Peyer's patch (tissue), 4 donors: Measurements from ENCODE around the gene TRIM17. TPM values are rescaled to one million over a fixed set of nuclear protein-coding genes. Genes with fewer than 3 reads are reported as not detected.
A peak's percentile ranks its signal among the peaks of the same experiment; 100 is the strongest.

Experiments used
- DNase-seq, 3 donors: peaks; one replicate each; pipeline ENCODE4 v3.0.0-alpha.2; 2017 to 2019
- H3K27ac ChIP-seq, 4 donors: fragments of 200-600 bp; sonication (generic); one replicate each; pipeline ENCODE4 v1.5.1; 2016 to 2019
- H3K27me3 ChIP-seq, 2 donors: fragments of 200-600 bp; sonication (generic); one replicate each; pipeline ENCODE4 v1.5.1; 2019
- H3K36me3 ChIP-seq, 3 donors: fragments of 200-600 bp; sonication (generic); one replicate each; pipeline ENCODE4 v1.5.1; 2016 to 2019
- H3K4me1 ChIP-seq, 4 donors: fragments of 200-600 bp; sonication (generic); one replicate each; pipeline ENCODE4 v1.5.1; 2016 to 2019
- H3K4me3 ChIP-seq, 4 donors: fragments of 200-600 bp; sonication (generic); 1 replicate in 3 of 4; 2 replicates in 1 of 4; pipeline ENCODE4 v1.5.1; 2016 to 2019; ENCODE audit warnings: mild to moderate bottlenecking in 1 of 4
- H3K9me3 ChIP-seq, 4 donors: fragments of 200-600 bp; sonication (generic); one replicate each; pipeline ENCODE4 v1.5.1; 2016 to 2019; ENCODE audit warnings: mild to moderate bottlenecking in 1 of 4
- POLR2A ChIP-seq, 2 donors: fragments of 450-650 bp; IDR thresholded peaks; one replicate each; pipeline ENCODE4 v1.5.1; 2017; ENCODE audit warnings: antibody characterized with exemption in 2 of 2, mild to moderate bottlenecking in 2 of 2, moderate library complexity in 2 of 2
- total RNA-seq, 4 donors: library from RNA; depleted of rRNA; stranded (reverse); fragments of >200 nt; gene quantifications; one replicate each; pipeline ENCODE4 v1.1.0, GENCODE V29; 2016
- TF ChIP-seq, protein P1 (sequence below), 6 experiments: fragments of 450-650 bp in 4 of 6; fragments of 200-600 bp in 2 of 6; sonication (generic) in 1 of 6; IDR thresholded peaks; one replicate each; pipeline ENCODE4 v1.5.1; 2017 to 2019; ENCODE audit warnings: antibody characterized with exemption in 6 of 6, mild to moderate bottlenecking in 3 of 6, moderate library complexity in 1 of 6

TRIM17 gene
- 1 to 10 TPM in 2 of 4 donors, not detected in 2; 2.5 to 2.7 TPM for total RNA-seq

GRCh38 chr1:228416217-228416933 is at the start of gene TRIM17:
Gene TRIM17 (minus strand): TSS chr1:228416861. CDS start chr1:228415072, 1,789 bp downstream.
- no peak for DNase-seq
- H3K27me3 ChIP-seq = peaks cover 0 to 5% of the 10 kb centered on the region in 2 donors
- no peaks in the 10 kb centered on the region for H3K9me3 ChIP-seq
- H3K36me3 ChIP-seq = no peaks in the 10 kb centered on the region
- H3K4me3 ChIP-seq = peak within 1 kb of the TSS; percentile 23 to 54 (median 45)
- no peak within 1 kb of the TSS for H3K27ac ChIP-seq
- peaks cover 5 to 19% (median 11%) of the 10 kb centered on the region in 4 donors for H3K4me1 ChIP-seq
- TF ChIP-seq, protein P1, sequence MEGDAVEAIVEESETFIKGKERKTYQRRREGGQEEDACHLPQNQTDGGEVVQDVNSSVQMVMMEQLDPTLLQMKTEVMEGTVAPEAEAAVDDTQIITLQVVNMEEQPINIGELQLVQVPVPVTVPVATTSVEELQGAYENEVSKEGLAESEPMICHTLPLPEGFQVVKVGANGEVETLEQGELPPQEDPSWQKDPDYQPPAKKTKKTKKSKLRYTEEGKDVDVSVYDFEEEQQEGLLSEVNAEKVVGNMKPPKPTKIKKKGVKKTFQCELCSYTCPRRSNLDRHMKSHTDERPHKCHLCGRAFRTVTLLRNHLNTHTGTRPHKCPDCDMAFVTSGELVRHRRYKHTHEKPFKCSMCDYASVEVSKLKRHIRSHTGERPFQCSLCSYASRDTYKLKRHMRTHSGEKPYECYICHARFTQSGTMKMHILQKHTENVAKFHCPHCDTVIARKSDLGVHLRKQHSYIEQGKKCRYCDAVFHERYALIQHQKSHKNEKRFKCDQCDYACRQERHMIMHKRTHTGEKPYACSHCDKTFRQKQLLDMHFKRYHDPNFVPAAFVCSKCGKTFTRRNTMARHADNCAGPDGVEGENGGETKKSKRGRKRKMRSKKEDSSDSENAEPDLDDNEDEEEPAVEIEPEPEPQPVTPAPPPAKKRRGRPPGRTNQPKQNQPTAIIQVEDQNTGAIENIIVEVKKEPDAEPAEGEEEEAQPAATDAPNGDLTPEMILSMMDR (IDR thresholded peaks at IDR 0.05) = peak in 3 of 6 experiments; percentile 12 to 28 (median 28)
- no peak for TF ChIP-seq POLR2A (IDR thresholded peaks at IDR 0.05)

GRCh38 chr1:228465571-228466146 is 49.0 kb upstream of the TRIM17 start:
- DNase-seq = no peak
- peak overlapping the region in 1 of 4 donors; percentile 28 for H3K27ac ChIP-seq
- H3K27me3 ChIP-seq = peaks cover 0 to 23% of the 10 kb centered on the region in 2 donors
- peaks cover 0 to 17% (median 0%) of the 10 kb centered on the region in 4 donors for H3K4me1 ChIP-seq
- H3K36me3 ChIP-seq = no peaks in the 10 kb centered on the region
- TF ChIP-seq, protein P1 (IDR thresholded peaks at IDR 0.05) = no peak
- TF ChIP-seq POLR2A (IDR thresholded peaks at IDR 0.05) = no peak
- peak overlapping the region in 1 of 4 donors; percentile 42 for H3K4me3 ChIP-seq
- no peaks in the 10 kb centered on the region for H3K9me3 ChIP-seq

DNA sequence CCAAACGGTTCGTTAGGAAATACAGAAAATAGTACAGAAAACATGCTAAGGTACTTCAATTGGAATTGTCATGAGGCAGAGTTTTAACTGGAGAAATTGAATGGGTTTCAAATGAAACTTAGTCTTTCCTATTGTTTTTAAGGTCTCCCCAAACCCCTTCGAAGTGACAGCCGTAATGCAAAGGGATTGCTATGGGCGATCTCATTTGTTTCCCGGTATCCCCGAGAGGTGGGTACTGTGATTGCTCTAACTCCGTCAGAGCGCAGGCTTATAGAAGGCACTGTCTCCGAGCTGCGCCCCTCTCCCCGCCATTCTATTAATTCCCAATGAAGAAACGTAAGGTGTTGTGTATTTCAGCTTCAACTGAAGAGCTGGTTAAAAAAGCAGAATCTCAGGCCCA is 48.5 kb upstream of the TRIM17 start:
- no peak for DNase-seq
- TF ChIP-seq, protein P1 (IDR thresholded peaks at IDR 0.05) = no peak
- no peak for TF ChIP-seq POLR2A (IDR thresholded peaks at IDR 0.05)
- Histone ChIP-seq H3K27ac (peak overlapping the region in 2 of 4 donors; percentile 28 to 73), H3K36me3 (no peaks in the 10 kb centered on the region), H3K4me1 (peaks cover 0 to 17% (median 0%) of the 10 kb centered on the region in 4 donors), H3K4me3 (peak overlapping the region in 2 of 4 donors; percentile 35 to 42), H3K27me3 (peaks cover 0 to 22% of the 10 kb centered on the region in 2 donors), H3K9me3 (no peaks in the 10 kb centered on the region)

GRCh38 chr1:228464487-228464983 is 47.9 kb upstream of the TRIM17 start:
- TF ChIP-seq POLR2A (IDR thresholded peaks at IDR 0.05) = peak in 1 of 2 donors; percentile 34
- TF ChIP-seq, protein P1 (IDR thresholded peaks at IDR 0.05) = peak in 1 of 6 experiments; percentile 2
- Histone ChIP-seq H3K27me3 (peaks cover 0 to 16% of the 10 kb centered on the region in 2 donors), H3K36me3 (no peaks in the 10 kb centered on the region), H3K27ac (peak overlapping the region in 2 of 4 donors; percentile 54 to 73), H3K4me3 (peak overlapping the region; percentile 5 to 42 (median 27)), H3K4me1 (peaks cover 0 to 20% (median 0%) of the 10 kb centered on the region in 4 donors), H3K9me3 (no peaks in the 10 kb centered on the region)
- peak in 2 of 3 donors; percentile 85 to 92 for DNase-seq

- peak in 2 of 3 donors; percentile 57 to 79 for DNase-seq
- peaks cover 0 to 14% of the 10 kb centered on the region in 2 donors for H3K27me3 ChIP-seq
- H3K9me3 ChIP-seq = no peaks in the 10 kb centered on the region
- TF ChIP-seq, protein P1 (IDR thresholded peaks at IDR 0.05) = no peak
- peak in 1 of 2 donors; percentile 31 for TF ChIP-seq POLR2A (IDR thresholded peaks at IDR 0.05)
- peak overlapping the region; percentile 5 to 42 (median 27) for H3K4me3 ChIP-seq
- peaks cover 0 to 27% (median 3%) of the 10 kb centered on the region in 4 donors for H3K4me1 ChIP-seq
- peak overlapping the region in 2 of 4 donors; percentile 54 to 73 for H3K27ac ChIP-seq
- H3K36me3 ChIP-seq = no peaks in the 10 kb centered on the region
Measured at GRCh38 chr1:228463559-228464455, 47.1 kb upstream of the TRIM17 start.
